NT2/D1 (cell line): ENCODE measurements around the gene TRPM5.

Experiments
- DNase-seq: peaks from one replicate; pipeline ENCODE4 v3.0.0-alpha.2; 2011; ENCODE audit warnings: low read depth, low spot score
- H3K27me3 ChIP-seq: 2 replicates; pipeline ENCODE4 v1.6.0; 2011; ENCODE audit warnings: mild to moderate bottlenecking; ENCODE audit not compliant: insufficient read length, insufficient read depth
- H3K36me3 ChIP-seq: 2 replicates; pipeline ENCODE4 v1.6.1; 2011; ENCODE audit warnings: mild to moderate bottlenecking, low read length, mixed read lengths; ENCODE audit not compliant: insufficient read depth, insufficient read length
- H3K4me1 ChIP-seq: 2 replicates; pipeline ENCODE4 v1.5.1; 2011; ENCODE audit not compliant: insufficient read depth, insufficient read length
- H3K4me3 ChIP-seq: 2 replicates; pipeline ENCODE4 v1.5.1; 2011; ENCODE audit warnings: low read depth; ENCODE audit not compliant: insufficient read length
- H3K9ac ChIP-seq: 2 replicates; pipeline ENCODE4 v1.6.0; 2011; ENCODE audit warnings: low read depth; ENCODE audit not compliant: insufficient read length
- H3K9me3 ChIP-seq: 2 replicates; pipeline ENCODE4 v1.5.1; 2011; ENCODE audit warnings: mild to moderate bottlenecking, low read length; ENCODE audit not compliant: insufficient read depth
- SUZ12 ChIP-seq: IDR thresholded peaks from 2 replicates; pipeline ENCODE4 v1.6.1; 2011; ENCODE audit not compliant: insufficient read length, insufficient read depth; ENCODE audit errors: extremely low read depth
- YY1 ChIP-seq: IDR thresholded peaks from 2 replicates; pipeline ENCODE4 v1.6.1; 2011; ENCODE audit not compliant: insufficient read length, insufficient read depth
- ZNF274 ChIP-seq: IDR thresholded peaks from 2 replicates; pipeline ENCODE4 v1.6.1; 2011; ENCODE audit warnings: mild to moderate bottlenecking, low read depth, low read length

Gene TRPM5

DNA sequence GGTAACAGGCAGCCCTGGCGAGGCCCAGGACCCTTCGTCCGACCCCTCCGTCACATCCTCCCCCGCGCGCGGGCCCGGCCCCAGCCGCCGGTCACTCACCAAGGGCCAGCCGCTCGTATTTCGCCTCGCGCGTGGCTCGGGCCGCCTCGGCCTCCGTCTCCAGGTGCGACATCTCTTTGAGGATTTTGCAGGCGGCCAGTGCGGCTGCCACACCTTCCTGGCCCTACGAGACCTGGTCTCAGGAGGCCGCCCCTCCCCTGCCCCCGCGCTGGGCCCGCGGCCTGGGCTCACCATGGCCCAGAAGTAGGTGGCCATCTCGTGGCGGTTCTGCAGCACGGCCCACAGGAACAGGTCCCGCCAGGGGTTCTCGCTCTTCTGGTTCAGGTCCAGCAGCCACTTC, 29.7 kb downstream of the TRPM5 start:
- H3K4me3 ChIP-seq: no peak overlapping the region
- H3K27me3 ChIP-seq: no peaks in the 10 kb centered on the region
- DNase-seq: no peak
- TF ChIP-seq SUZ12 (no peak), YY1 (no peak), ZNF274 (no peak)
- H3K9ac ChIP-seq: peak overlapping the region; percentile 4
- peaks cover 13% of the 10 kb centered on the region for H3K4me1 ChIP-seq
- H3K36me3 ChIP-seq: no peaks in the 10 kb centered on the region
- no peaks in the 10 kb centered on the region for H3K9me3 ChIP-seq

DNA sequence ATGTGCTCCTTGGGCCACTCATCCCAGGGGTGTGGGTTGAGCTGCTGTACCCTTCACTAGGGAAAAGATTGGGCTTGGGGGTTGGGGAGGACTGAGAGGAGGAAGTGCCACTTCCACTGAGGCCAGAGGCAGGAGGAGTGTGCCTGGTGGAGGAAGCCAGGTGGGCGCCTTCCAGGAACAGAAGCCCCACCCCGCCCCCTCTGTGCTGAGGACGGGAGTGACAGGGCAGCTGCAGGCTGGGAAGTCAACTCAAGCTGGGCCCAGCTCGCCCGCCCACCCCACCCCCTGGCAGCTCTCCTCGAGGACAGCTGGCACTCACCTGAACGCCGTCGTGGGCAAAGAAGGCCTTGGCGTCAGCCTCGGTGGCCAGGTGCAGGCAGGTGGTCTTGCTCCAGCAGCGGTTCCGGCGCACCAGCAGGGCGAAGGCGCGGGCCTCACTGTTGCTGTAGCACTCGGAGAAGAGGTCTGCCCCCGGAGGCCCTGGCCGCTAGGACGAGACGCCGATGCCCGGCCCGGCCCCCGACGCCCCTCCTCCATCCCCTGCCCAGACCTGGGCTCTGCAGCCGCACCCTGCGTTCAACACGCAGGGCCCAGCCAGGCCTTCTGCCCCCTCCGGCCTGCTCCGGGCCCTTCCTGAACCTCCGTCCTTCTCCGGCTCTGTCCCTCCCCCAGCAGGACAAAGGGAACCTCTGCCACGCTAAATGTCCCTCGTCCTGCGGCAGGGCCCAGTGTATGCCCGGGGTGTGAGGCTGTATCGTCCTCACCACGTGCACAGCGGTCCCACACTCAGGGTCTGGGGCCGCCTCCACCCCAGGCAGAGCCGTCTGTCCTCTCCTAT, 30.4 kb downstream of the TRPM5 start:
- H3K4me3 ChIP-seq: no peak overlapping the region
- TF ChIP-seq SUZ12: no peak
- TF ChIP-seq ZNF274: no peak
- no peak for TF ChIP-seq YY1
- no peaks in the 10 kb centered on the region for H3K9me3 ChIP-seq
- H3K9ac ChIP-seq: peak overlapping the region; percentile 4
- H3K27me3 ChIP-seq: no peaks in the 10 kb centered on the region
- H3K4me1 ChIP-seq: peaks cover 17% of the 10 kb centered on the region
- H3K36me3 ChIP-seq: no peaks in the 10 kb centered on the region
- no peak for DNase-seq

DNA sequence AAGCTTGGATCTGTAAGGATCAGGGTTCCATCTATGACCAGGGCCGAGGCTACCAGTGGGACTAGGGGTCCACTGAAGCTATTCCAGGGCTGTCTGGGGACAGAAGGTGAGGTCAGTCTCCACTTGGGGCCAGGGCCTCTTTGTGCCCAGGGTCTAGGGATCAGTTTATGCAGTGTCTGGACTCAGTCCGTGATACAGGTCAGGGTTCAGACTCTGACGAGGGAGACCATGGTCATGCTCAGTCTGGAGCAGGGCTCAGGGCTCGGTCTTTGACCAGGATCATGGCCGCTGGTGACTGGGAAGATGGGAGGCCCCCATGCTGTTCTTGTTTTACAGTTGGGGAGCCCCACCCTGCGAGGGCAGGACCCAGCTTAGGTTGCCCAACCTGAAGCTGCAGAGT, 32.0 kb downstream of the TRPM5 start:
- no peak for DNase-seq
- TF ChIP-seq ZNF274 (no peak), YY1 (no peak), SUZ12 (no peak)

DNA sequence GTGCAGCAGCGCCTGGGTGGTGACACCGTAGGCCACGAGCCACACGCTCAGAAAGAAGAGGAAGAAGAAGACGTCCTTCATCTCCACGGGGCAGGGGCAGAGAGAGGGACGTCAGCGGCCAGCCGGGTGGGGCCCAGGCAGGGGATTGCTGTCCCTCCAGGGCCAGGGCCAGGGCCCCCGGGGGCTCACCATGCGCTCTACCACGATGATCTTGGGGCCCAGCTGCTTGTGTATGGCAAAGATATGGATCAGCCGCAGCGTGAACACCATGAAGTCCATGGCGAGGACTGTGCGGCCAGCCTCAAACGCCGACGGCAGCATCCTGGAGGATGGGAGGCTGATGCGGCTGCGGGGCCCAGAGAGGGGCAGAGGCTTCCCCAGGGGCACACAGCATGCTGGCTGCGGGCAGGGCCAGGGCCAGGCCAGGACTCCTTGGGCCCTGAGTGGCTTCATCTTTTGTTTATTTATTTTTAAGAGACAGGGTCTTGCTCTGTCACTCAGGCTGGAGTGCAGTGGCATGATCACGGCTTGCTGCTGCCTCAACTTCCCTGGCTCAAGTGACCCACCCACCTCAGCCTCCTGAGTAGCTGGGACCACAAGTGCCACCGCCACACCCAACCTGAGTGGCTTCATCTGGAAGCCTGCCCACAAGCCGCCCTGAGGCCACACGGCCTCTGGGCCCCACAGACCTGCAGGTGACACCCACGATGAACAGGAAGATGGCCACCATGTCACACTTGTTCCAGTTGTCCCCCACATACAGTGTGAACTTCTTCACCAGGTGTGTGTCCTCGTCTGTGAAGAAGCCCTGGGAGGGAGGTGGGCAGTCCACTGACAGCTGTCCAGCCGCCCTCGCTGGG, 32.6 kb downstream of the TRPM5 start:
- TF ChIP-seq ZNF274 (no peak), SUZ12 (no peak), YY1 (no peak)
- H3K27me3 ChIP-seq: no peaks in the 10 kb centered on the region
- no peaks in the 10 kb centered on the region for H3K36me3 ChIP-seq

More for the DNA sequence above, 32.0 kb downstream of the TRPM5 start:
- Histone ChIP-seq H3K27me3 (no peaks in the 10 kb centered on the region), H3K36me3 (no peaks in the 10 kb centered on the region), H3K9ac (no peak overlapping the region), H3K9me3 (no peaks in the 10 kb centered on the region), H3K4me1 (peaks cover 17% of the 10 kb centered on the region), H3K4me3 (no peak overlapping the region)

DNA sequence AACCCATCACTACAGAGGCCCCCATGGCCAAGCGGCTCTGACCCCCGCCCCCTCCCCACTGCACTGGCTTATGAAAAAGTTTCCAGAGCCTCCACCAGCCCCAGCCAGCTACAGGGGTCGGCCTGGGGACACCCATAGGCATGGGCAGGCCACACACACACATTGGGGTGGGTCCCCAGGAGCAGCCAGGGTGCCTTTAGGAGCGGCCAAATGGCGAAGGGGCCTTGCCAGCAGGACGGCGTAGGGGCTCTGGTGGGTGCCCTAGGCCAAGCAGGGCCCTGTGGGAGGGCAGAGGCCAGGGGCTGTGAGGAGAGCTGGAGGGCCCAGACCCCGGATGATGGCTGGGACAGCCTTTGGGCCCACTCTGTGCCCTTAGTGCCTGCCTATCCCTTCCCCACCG, 33.7 kb downstream of the TRPM5 start:
- no peak for DNase-seq
- Histone ChIP-seq H3K4me1 (peaks cover 19% of the 10 kb centered on the region), H3K9ac (peak overlapping the region; percentile 32), H3K36me3 (no peaks in the 10 kb centered on the region), H3K9me3 (no peaks in the 10 kb centered on the region), H3K4me3 (no peak overlapping the region), H3K27me3 (no peaks in the 10 kb centered on the region)
- TF ChIP-seq ZNF274 (no peak), SUZ12 (no peak), YY1 (no peak)

More for the DNA sequence above, 32.6 kb downstream of the TRPM5 start:
- Histone ChIP-seq H3K9ac (no peak overlapping the region), H3K9me3 (no peaks in the 10 kb centered on the region), H3K4me3 (no peak overlapping the region), H3K4me1 (peaks cover 17% of the 10 kb centered on the region)
- DNase-seq: no peak

DNA sequence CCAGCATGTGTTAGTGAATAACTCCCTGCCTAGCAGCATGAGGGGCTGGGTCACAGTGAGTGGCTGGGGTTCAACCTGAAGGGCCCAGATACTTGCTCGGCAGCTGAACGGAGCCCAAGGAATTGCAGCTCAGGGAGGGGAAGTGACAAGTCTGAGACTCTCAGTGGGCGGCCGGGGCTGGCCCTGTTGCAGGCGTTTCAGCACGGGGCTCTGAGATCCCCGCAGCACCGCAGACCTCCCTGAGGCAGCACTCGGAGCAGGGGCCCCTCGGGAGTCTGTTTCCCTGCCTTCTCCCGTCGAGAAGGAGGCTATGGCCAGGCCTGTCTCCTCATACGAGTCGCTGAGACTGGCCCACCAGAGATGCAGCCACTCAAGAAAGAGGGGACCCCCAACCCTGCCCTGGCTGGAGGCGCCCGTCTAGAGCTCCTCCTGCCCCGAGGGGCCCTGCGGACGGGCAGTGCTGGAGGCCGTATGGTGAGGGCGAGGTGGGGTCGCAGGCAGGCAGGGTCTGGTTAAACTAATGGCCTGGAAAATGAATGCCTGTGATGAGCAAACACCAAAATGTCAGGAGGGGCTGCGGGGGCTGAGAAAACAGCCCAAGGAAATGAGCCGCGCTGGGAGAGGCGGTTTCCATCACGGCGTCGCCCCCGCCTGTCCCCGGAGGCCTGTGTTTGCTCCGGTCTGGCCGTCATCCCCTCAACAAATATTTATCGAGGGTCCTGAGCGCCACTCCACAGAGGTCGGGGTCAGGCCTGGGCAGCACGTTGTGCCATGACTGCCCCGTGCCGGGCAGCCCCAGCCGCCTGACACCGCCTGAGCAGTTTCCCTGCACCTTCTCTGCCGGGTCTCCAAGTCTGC, 34.5 kb downstream of the TRPM5 start:
- H3K9me3 ChIP-seq: no peaks in the 10 kb centered on the region
- H3K4me3 ChIP-seq: no peak overlapping the region
- TF ChIP-seq ZNF274 (no peak), SUZ12 (no peak), YY1 (no peak)
- peaks cover 4% of the 10 kb centered on the region for H3K36me3 ChIP-seq
- H3K27me3 ChIP-seq: no peaks in the 10 kb centered on the region
- H3K4me1 ChIP-seq: peaks cover 19% of the 10 kb centered on the region
- no peak for DNase-seq
- H3K9ac ChIP-seq: peak overlapping the region; percentile 50
